NCI-H2227 (cell line): Measurements from ENCODE around the gene IFNGR2.
"Not testable (repeated sequence)": the region's sequence is repeated elsewhere in the genome, so short reads cannot be mapped to it uniquely, and the experiment has no call there.

ENCODE experiments used
- DNase-seq: peaks from one replicate; lab custom pipeline; 2025; ENCODE audit not compliant: unreplicated experiment; lab: John Stamatoyannopoulos, UW

Gene IFNGR2

DNA sequence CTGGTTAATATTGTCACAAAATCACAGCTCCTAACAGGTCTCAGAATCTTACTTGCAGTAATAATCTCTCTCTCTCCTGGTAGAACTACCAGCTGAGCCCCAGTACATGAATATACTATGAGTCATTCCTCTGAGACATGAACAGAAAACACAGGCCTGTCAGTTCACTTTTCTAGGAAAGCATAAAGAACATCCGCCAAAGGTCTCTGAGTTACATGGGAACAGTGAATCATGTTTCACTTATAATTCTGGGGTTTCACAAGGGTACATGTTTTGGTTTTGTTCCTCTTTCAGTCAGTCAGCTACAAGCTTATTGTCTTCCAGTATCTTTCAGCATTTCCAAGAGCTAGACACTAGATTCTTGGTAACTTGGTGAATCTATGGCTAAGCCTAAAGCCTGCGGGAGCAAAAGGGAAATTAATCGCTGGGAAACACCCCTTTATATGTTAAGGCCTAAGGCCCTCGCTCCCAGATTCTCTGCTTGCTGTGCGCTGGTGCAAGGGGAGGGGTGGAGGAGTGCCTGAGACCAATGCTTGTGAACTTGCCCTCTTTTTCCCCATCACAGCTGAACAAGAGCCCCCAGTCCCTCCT lies 31.7 kb downstream of the IFNGR2 start:
- no peak for DNase-seq

DNA sequence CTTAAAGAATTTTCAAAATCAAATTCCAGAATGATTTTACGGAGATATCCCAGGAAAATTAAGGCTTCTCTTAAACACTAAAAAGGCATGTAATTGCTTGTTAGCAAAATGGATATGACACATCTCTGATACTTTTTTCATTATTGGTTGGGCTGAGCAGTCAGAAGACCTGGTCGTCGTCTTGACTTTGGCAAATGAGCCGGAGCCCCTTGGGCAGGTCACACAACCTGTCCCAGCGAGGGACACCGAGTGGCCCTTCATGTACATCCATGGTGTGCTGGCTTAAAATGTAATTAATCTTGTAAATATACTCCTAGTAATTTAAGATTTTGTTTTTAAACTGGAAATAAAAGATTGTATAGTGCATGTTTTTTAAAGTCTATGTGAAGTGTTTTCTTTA lies 33.9 kb downstream of the IFNGR2 start:
- DNase-seq = no peak

DNA sequence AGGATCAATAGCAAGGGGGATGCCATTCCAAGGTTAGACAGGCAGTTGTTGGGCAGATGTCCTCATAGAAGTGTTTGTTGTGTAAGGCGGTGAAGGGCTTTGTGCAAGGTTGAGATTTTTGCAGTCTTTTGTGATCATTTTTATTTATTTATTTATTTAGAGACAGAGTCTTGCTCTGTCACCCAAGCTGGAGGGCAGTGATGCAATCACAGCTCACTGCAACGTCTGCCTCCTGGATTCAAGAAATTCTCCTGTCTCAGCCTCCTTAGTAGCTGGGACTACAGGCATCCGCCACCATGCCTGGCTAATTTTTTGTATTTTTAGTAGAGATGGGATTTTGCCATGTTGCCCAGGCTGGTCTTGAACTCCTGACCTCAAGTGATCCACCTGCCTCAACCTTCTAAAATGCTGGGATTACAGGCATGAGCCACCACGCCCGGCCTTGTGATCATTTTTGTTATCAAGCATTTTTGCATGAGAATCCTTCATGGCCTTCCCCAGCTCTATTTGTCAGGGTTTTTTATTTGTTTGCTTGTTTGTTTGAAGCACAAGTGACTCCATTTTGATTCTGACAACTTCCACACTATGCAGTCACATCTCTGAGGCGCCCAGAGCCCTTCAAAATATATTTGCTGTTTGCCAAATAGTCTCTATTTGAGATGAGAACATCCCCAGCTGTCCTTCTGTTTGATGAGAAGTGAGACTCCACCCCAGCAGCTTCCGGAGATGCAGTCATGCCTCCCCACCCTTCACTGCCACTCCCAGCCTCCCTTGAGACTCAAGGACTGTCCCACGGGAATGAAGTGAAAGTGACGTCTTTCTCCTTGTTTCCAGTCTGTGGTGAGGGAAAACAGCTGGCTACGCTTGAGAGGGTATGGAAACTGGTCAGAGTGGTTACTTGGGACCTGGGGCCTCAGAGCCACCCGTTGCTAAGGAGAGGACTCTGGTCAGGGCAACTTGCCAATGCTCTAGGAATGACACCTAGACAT lies 38.6 kb downstream of the IFNGR2 start:
- DNase-seq = no peak

DNA sequence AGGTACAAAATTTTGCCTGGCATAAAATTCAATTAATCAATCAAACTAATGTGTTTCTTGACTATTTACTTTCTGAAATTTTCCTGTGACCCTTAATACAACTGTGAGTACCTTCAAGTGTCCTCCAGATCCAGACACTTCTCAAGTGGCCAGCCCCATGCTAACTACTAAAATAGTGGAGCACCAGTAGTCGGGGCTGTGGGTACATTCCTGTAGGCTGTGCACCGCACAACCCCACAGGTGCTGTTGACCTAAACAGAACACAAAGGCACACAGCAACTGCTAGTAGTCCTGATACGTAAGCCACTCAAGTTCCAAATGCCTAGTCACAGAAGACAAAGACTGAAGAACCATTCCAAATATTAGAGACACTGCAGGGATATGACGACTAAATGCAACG lies 40.0 kb downstream of the IFNGR2 start:
- no peak for DNase-seq

DNA sequence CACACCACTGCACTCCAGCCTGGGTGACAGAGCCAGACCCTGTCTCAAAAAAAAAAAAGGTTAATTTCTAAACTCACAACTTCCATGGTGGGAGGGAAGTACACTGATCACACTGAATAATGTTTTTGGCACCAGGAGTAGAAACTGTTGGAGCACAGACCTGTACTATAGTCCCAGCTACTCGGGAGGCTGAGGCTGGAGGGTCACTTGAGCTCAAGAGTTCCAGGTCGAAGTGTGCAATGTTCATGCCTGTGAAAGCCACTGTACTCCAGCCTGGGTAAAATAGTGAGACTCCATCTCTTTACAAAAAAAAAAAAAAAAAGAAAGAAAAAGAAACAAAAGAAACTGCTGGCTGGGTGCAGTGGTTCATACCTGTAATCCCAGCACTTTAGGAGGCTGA lies 41.3 kb downstream of the IFNGR2 start:
- DNase-seq = no peak

DNA sequence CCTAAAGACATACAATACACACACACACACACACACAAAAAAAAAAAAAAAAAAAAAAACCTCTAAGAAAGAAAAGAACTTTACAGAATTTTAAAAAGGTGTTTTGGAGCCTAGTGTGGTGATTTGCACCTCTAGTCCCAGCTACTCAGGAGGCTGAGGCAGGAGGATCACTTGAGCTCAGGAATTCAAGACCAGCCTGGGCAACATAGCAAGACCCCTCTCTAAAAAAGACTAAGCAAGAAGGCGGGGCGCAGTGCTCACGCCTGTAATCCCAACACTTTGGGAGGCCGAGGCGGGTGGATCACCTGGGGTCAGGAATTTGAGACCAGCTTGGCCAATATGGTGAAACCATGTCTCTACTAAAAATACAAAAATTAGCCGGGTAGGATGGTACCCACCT lies 43.4 kb downstream of the IFNGR2 start:
- not testable (repeated sequence) for DNase-seq

DNA sequence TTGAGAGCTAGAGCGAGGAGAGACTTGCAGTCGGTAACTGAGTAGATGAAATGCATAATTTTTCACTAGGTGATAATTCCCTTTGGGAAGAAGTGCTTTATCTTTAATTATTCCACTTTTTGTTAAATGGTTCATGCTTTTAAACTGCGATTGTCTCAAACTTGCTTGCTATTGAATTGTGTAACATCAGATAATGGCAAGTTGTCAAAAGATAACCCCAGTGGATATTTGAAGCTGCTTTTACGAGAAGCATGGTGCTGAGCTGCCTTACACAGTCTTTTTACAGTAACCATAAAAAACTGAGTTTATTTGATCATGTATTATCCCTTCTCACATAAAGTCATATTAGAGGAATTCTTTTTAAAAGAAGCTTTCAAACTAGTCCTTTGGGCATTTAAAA lies 46.4 kb downstream of the IFNGR2 start:
- DNase-seq = no peak

DNA sequence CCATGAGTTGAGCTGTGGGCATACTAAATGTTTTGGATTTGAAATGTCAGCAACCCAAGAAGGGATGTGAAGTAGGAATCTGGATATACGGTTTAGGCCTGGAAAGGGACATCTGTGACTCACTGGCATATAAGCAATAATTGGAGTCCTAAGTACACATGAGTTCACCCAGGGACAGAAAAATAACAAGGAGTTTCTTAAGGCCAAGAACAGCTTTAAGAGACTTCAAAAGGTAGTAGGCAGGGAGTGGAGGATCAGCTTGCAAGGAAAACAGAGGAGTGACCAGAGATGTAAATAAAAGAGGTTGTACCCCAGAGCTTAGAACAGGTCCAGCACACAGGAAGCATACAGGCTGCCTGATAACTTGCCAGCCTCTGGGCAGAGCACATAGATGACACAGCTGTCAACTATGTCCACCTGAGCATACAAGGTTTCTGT lies 48.4 kb downstream of the IFNGR2 start:
- DNase-seq = no peak

DNA sequence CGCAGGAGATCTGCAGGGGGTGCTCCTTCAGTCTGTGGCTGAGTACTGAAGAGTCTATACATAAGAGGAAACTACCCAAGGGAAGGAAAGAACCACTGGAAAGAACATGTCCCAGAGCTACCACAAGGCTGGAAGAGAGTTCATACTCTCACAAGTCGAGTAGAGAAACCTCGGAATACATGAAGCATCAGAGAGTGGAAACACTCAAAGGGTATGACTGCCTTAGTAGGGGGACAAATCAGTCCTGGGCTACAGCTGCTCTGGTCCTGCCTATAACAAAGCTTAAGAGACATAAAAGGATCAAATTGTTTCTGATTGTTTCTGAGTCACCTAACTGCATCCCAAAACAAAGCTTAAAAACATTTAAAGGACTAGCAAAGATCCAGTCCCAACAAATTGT lies 49.1 kb downstream of the IFNGR2 start:
- no peak for DNase-seq

DNA sequence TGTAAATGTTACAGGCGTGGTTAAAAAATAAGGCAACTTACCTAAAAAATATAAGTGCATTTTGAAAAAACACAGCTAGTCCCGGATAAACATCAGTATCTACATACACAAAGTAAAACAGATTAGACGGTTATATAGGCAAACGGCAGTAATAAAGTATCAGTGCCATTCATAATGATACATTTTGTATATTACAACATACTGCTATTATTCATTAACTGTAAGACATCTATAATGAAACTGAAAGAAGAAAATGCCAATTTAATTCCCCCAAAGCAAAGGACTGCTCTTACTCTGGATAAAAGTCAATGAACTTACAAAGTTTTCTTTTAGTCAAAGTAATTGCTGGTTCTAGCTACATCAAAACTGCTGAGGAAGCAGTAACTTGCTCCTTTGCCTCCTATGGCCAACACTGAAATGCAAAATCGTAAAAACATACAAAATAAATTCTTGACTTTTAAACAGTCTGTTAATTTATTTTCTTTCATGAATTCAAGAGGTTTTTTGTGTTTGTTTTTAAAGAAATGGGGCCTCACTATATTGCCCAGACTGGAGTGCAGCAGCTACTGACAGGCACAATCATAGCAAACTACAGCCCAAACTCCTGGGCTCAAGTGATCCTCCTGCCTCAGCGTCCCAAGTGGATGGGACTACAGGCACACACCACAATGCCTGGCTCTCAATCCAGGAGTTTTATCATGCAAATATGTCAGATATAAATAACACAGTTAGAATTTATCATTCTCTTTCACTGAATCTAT lies 52.7 kb downstream of the IFNGR2 start:
- DNase-seq = no peak

DNA sequence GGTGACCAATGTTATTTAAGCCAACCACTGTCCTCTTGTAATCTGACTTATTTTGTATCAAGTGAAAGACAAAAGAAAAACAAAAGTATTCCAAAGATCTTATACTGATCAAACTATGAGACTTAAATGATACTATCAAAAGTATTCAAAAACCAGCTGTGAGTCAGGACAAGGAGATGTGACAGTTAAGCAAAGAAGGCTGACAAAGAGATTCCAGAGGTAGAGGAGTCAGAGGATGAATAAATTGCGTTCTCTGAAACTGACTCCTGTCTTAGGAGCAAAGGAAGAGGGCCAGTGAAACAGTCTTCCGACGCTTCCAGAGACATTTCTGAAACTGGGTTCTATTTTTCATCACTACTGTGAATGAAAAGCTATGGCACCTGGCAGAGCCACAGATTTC lies 55.6 kb downstream of the IFNGR2 start:
- no peak for DNase-seq

DNA sequence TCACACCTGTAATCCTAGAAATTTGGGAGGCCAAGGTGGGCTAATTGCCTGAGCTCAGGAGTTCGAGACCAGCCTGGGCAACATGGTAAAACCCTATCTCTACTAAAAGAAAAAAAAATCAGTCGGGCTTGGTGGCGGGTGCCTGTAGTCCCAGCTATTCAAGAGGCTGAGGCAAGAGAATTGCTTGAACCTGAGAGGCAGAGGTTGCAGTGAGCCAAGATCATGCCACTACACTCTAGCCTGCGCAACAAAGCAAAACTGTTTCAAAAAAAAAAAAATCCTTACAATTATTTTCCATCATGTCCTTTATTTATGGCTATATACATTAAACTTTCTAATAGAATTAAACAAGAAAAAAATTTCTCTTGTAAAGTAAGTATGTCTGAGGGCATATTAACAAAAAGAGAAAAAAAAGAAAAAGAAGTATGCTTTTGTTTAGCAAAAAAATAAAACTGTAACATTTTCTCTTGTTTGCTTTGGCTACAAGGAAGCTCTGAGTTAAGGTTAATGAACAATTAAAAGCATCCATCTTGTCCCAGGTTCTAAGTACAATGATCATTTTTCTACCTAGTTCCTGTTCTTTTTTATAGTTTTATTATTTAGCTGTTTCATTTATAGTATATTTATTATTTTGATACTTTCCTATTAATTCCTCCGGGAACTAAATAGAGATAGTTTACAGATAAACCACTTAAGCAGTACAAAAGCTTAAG lies 58.5 kb downstream of the IFNGR2 start:
- DNase-seq = no peak

DNA sequence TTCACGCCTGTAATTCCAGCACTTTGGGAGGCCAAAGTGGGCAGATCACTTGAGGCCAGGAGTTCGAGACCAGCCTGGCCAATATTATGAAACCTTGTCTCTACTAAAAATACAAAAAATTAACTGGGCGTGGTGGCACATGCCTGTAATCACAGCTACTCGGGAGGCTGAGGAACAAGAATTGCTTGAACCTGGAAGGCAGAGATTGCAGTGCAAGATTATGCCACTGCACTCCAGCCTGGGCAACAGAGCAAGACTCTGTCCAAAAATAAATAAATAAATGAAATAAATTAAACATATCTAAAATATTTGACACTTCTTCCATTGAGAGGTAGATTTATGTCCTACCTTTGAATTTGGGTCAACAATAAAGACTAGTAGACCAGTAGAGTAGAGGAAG lies 66.0 kb downstream of the IFNGR2 start:
- DNase-seq = not testable (repeated sequence)

DNA sequence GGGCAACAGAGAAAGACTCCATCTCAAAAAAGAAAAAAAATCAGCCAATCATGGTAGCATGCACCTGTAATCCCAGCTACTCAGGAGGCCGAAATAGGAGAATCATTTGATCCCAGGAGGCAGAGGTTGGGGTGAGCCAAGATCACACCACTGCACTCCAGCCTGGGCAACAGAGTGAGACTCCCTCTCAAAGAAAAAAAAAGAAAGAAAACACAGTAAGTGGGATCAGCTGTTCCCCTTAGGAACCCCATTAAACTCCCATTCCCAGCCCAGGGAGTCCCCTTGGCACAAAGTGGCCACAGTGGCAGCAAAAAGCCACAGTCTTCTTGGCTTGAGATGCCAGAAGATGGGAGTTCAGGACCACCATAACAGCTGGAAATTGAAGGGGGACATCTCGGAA lies 67.5 kb downstream of the IFNGR2 start:
- DNase-seq = no peak

DNA sequence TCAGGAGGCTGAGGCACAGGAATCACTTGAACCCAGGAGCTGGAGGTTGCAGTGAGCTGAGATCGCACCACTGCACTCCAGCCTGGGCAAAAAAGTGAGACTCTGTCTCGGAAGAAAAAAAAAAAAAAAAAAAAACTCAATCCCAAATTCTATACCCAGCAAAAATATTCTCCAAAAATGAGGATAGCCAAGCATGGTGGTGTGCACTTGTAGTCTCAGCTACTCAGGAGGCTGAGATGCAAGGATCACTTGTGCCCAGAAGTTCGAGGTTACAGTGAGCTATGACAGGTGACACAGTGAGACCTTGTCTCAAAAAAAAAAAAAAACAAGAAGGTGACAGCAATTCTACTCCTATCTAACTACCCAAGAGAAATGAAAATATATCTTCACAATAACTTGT lies 70.1 kb downstream of the IFNGR2 start:
- no peak for DNase-seq

DNA sequence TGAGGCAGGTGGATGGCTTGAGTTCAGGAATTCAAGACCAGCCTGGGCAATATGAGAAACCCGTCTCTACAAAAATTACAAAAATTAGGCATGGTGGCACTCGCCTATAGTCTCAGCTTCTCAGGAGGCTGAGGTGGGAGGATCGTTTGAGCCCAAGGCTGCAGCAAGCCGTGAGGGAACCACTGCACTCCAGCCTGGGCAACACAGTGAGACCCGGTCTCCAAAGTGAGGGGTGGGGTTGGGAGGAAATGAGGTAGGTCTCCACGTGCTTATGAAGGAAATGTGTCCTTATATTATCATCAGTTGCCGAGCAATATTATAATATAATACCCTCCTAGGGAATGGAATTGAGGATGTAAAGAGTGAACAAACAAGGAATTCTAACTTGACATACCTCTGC lies 73.9 kb downstream of the IFNGR2 start:
- DNase-seq = no peak

DNA sequence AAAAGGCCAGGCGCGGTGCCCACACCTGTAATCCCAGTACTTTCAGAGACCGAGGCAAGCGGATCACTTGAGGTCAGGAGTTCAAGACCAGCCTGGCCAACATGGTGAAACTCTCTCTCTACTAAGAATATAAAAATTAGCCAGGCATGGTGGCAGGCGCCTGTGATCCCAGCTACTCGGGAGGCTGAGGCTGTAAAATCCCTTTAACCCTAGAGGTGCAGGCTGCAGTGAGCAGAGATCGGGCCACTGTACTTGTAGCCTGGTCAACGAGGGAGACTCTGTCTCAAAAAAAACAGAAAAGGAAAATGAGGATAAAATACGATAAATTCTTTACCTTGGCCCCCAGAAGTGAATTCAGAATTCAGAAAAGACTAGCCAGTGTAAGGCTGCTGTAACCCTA lies 75.0 kb downstream of the IFNGR2 start:
- DNase-seq = no peak

DNA sequence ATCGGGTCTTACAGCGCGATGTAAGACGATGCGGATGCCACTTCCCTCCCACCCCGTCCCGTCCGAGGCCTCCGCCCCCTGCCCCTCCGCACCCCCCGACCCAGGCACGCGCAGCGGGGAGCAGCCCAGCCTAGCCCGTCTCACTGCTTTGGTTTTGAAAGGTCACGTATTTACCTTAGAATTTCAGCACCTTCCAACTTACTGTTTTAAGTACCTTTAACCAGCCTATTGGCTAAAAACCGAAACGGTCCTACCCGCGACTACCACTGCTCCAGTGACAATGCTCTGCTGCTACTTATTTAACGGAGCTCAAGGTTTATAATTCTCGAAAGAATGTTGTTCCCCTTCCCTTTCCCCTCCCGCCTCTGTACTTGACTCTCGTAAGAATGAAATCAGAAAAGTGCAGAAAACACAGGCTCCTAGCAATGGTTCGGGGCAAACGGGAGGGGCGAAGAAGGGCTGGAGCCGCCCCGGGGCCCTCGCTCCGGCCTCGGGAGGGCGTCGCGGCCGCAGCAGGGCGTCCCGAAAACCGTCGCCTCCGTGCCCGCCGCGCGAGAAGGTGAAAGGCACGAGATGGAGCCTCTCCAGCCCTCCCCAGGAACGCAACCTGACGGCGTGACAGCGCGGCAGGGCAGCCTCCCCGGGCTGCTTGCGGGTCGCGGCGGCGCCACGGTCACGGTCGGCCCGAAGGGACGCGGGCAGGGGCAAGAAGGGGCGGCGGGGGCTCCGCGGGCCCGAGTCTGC lies 75.9 kb downstream of the IFNGR2 start:
- DNase-seq = peak; percentile 54

DNA sequence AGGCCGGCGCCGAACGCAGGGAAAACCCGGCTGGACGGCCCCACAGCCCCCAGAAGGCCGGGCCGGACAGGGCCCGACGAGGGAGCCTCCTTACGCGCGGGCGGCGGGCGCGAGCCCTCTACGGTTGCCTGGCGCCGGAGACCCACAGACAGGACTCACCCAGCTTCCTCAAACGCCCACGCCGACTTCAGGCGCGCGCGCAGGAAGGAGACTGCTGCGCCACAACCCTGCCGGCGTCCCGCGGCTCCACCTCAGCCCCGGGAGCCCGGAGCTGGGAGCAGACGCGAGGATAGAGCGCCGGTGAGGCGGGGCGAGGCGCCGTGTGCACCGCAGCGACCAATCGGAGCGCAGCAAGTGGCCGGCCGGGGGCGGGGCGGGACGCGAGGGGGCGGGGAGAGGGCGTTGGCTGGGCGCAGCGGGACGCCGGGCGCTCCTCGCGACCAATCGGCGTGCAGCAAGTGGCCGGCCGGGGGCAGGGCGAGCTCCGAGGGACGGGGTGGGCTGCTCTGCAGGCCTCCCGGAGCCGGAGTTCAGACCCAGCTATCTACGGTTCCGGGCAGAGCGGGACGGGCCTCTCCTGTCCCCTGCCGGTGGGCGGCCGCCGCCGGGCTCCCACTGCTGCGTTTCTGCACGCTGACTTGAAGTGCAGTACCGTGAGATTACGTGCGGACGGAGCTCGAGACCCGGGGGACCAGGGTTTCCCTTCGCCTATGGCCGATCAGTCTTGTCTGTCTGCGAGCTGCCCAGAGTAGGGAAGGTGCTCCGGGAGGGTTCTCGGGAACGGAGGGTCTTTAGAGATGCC lies 76.7 kb downstream of the IFNGR2 start, which contains the start of gene TMEM50B:
Gene TMEM50B (minus strand): TSS at position 296 of the 802 bp plus-strand sequence. CDS start 11,089 bp downstream, outside the sequence.
- DNase-seq = peak; percentile 97
